HG03025 (cell line): Measurements from ENCODE around the gene MUC13.

Experiments
- ATAC-seq: cut with Tn5 transposase; IDR thresholded peaks from one replicate; pipeline ENCODE4 v1.9.1; 2021; ENCODE audit warnings: mild to moderate bottlenecking, moderate library complexity; ENCODE audit not compliant: unreplicated experiment, low FRiP score

The MUC13 gene

DNA sequence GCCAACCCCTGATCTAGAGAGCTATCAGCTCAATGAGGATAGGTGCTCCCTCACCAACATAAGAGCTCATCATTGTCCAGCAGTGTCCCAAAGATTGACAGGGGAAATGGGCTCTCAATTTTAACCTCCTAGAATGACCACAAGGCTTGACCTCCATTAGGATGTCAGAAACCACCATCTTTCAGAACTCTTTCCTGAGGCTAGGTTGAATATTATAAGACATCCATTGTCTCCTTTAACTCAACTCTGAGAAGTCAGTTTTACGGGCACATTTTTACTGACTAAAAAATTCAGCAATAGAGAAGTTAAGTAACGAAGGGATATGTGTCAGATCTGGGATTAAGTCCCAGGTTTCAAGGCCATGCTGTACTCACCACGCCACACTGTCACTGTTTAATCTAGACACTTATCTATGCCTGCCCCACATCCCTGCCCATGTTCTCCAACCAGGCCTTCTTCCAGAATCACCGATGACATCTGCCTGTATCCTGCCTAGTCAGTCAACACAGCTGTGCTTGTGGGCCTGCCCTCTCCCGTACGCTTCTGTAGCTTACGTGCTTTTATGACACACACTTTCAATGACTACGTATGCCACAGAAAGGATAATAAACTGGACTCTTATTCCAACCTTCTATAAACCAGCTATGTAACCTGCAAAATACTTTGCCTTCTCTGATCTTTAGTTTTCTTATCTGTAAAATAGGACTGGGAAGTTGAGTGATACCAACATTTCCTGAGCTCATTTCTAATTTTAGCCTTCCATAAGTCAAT is 17.1 kb upstream of the MUC13 start:
- no peak for ATAC-seq

DNA sequence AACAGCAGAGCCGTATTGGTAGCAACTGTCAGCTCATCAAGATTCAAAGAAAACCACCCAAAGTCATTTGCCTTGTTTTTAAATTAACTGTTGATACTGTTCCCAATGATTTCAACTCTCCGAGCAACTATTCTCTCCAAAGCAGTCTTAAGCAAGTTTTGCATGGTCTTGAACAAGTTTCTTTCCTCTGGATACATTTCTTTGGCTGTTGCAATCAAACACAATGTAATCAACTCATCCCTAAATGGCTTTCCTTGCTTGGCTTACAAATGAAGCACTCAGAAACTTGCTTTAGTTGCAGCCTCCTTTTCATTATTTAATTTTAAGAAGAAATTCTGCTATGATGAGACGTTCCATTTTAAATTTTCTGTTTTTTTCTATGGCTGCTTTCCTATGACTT is 15.5 kb upstream of the MUC13 start:
- ATAC-seq = no peak

DNA sequence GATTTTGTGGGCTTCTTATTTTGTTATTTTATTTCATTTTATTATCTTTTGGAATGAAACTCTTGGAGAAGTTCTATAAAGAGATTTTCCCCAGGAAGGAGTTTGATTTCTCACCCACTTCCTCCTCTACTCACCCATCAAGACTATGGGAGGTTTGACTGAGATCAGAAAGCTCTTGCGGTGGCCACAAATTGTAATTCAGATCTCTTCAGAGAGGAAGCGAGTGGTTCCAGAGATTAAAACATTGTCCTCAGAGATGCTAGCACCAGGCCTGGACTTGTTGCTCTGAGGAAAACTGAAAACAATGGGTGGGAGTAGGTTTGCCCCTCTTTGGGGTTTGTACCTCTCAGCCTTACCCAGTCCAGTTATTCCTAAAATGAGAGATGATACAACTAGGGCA is 8.1 kb upstream of the MUC13 start:
- no peak for ATAC-seq

DNA sequence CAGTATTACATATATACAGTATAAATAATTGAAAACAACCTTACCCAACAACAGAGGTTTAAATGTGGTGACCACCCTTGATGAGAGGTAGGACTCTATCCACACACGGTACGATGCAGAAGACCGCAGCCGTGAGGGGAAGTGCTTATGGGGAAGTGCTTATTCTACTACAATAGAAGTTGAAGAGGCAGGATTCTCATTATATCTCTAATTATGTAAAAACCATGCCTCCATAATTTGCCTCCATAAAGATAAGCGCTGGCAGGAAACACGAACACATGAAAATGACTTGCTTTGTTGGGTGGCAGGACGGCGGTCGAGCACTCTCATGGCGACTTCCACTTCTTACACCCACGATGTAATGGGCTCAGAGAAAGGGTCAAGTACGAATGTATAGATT is 7.2 kb upstream of the MUC13 start:
- no peak for ATAC-seq

DNA sequence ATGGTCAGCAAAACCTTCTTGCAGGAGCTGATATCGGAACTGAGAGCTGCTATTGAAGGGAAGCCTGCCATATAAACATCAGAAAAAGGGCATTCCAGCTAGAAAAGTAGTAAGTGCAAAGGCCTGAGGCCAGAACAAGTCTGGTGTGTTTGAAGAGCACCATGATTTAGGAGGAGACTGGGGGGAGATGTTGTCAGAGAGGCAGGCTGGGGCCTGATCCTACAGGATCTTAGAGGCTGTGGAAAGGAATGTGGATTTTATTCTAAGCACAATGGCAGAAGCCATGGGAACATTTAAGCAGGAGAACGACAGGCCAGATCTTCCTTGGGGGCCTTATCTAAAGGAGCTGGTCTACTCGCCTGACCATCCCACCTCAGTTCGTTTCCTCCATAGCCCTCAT is 5.1 kb upstream of the MUC13 start:
- no peak for ATAC-seq

DNA sequence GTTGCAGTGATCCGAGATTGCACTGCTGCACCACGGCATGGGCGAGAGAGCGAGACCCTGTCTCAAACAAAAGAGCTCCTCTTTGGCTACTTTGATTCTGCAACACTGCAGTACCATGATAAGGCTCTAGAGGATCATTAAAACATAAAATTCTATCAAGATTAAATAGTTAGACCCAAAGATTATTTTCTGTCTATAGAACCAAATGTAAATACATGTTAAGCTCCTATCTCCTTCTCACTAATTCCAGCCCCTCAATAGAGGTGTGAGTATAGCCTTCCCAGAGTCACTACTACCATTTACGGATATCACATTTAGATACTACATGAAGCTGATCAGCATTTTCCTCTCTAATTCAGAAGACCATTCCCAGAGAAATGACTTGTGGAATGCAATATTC is 4.3 kb upstream of the MUC13 start:
- no peak for ATAC-seq

DNA sequence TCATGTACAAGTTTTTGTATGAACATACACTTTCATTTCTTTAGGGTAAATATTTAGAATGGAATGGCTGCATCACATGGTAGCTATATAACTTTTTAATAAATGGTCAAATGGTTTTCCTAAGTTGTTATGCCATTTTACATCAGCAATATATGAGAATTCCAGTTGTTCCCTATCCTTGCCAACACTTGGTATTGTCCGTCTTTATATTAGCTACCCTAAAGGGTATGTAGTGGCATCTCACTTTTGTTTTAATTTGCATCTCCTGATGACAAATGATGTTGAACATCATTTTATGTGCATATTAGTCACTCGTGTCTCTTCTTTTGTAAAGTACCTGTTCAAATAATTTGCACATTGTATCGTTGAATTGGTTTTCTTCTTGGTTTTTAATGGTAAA is 2.5 kb upstream of the MUC13 start:
- ATAC-seq = no peak

DNA sequence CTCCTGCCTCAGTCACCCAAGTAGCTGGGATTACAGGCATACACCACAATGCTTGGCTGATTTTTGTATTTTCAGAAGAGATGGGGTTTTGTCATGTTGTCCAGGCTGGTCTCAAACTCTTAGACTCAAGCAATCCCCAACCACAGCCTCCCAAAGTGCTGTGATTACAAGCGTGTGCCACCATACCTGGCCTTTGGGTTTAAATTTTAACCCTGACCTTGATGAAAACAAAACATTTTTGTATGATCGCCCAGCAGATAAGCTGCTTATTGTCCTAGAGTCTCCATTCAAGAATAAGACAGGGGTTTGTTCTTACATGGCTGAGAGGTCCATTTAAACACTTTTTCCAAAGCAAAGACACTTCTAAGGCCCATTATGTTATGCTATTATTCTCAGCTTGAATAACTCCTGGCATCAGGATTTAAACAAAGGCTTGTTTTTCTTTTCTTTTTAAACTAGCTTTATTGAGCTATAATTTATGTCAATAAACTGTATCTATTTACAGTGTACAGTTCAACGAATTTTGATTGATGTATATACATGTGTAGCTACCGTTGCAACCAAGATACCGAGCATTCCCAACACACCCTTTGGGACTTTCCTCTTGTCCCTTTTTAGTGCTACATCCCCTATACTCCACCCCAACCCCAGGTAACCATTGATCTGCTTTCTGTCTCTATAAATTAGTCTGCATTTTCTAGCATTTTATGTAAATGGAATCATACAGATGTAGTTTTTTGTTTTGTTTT is 1.4 kb upstream of the MUC13 start:
- no peak for ATAC-seq

DNA sequence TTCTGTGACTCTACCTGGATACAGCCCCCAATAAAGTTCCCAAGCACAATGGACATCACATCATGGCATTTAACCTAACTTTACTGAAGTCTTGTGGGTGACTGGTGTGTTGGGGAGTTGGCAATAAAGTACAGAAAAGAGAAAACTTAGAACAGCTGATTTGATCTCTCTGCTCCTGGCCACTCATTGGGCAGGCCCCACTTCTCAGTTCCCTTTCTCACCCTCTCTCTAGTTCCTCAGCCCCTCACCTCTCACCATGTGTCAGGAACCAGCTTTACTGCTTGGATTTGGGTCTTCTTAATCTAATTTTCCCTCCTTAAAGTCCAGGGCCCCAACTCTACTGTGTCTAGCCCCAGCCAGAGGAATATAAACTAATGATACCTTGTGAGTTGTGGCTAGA is 713 bp upstream of the MUC13 start:
- ATAC-seq = no peak

DNA sequence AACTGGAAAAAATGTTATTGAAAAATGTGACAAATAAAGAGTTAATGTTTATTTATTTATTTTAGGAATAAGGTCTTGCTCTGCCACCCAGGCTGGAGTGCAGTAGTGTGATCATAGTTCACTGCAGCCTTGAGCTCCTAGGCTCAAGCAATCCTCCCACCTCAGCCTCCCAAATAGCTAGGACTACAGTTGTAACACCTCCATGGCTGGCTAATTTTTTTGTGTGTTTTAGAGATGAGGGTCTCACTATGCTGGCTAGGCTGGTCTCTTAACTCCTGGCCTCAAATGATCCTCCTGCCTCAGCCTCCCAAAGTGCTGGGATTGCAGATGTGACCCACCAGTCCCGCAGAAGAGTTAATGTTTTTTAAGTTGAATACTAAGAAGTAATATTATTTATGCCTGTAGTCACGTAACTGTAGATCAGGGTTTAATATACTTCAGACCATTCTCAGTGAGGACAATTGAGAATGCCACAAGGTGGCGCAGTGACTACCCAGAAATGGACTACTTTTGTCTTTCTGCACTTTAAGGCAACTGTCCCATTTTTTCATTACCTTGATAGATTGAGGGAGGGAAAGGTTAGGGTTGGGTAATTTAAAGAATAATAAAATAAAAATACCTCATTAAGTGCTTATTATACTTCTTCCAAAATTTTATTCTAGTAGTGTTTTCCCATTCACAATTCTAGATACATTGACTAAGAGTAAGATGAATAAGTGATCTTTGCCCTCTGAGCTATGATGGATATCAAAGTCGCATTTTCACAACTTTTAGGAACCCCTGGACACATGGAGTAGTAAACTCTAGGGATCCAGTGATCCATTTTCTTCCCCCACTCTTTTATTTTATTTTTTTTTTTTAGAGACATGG is 6.0 kb downstream of the MUC13 start:
- ATAC-seq = no peak

DNA sequence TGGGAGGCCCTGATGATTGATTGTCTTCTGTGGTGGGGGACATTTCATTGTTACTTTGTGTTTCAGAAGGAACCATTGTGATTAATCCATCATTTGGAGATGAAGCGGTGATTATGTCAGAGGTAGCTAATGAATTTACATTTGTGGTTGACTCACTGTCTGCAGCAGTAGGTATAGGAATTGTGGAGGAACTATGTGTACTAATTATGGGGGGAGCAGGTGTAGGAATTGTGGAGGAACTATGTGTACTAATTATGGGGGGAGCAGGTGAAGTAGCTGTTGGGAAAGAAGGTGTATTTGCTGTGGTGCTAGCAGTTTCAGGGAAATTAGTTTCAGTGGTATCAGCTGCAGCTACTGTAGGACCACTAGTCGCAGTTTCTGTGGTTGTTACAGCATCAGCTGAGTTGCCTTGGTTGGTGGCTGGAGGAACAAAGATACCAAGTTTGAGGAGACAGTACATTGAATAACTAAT is 6.9 kb downstream of the MUC13 start:
- ATAC-seq = no peak

DNA sequence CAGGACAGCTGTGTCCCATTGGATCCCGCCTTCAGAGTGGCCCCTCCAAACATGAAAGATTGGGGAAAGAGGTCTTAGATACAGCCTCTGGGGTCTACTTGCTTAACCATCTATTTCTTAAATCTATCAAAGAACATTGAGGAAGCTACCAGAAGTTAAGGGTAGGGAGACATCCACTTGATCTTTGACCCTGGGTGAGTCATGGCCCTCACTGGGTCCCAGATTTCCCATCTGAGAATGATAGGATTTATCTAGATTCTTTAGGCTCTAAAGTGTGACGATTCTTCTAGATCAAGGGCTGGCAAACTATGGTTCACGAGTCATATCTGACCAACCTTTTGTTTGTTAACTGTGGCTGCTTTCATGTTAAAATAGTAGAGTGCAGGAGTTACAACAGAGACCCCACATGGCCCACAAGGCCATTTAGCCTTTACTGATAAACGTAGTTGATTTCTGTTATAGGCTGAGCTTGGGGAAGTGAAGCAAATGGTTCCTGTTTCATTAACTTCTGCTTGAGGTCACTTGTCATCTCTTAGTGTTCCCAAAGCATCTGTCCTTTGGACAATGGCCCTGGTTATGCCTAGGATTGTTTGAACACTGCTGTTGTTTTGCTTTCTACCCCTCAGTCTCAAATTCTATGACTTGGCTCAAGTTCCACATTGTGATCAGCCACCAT is 8.0 kb downstream of the MUC13 start:
- no peak for ATAC-seq

DNA sequence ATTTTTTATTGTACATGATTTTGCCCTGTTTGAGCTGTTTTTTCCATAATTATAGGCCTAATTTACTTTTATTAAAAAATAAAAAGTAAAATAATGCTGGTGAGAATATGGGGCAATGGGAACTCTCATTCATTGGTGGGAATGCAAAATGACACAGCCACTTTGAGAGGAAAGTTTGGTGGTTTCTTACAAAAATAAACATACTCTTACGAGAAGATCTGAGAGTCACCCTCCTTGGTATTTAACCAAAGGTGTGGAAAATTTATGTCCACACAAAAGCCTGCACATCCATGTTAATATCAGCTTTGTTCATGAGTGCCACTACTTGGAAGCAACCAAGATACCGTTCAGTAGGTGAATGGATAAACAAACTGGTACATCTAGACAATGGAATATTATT is 9.8 kb downstream of the MUC13 start:
- ATAC-seq = no peak

DNA sequence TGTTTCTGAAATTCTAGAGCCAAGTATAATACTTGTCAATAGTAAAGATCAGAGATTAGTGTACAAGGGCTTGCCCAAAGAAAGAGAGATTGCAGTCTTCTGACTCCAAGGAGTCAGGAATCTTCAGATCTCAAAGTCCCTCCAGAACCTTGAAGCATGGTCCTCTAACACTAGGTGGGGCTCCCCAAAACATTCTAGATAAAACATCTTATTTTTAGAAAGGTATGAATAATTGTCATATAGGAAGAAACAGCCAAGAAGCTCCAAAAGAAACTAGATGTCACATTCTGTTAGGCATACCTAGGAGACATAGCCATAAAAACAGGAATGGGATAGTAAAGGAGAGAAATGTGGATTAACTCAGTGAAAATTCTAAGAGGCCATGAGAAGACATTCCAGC is 10.7 kb downstream of the MUC13 start:
- ATAC-seq = no peak

DNA sequence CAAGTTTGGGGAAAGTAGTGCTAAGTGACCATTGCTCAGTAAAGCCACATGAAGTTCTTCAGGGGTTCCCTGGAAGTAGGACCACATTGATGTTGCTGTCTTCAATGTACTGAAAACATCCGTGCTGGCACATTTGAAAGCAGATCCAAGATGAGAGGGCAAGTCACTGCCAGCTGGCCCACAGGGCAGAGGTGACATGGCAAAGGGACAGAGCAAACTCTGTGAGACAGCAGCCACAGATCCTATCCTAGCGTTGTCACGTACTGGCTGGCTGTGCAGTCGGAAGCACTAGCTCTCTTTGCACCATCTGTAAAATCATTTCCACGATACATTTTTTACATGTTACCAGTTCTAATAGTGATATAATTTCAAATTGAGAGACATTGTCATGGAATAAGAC is 13.8 kb downstream of the MUC13 start:
- no peak for ATAC-seq

DNA sequence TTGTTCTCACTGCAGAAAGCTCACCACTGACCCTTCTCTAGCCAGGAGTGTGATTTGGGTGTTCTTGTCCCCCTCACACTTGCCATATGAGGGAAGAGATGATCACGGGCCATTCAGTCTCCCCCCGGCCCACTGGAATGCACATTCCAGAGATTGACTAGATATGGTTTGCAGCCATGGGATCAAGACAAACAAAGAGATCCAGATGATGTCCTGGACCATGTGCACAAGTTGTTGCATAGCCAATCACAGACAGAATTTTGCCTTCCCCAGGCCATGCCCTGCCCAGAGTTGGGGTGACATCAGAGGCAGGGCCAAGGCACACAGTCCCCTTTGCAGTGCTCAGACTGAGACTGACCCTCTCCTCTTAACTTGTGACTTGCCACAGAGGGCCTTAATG is 14.8 kb downstream of the MUC13 start:
- no peak for ATAC-seq

DNA sequence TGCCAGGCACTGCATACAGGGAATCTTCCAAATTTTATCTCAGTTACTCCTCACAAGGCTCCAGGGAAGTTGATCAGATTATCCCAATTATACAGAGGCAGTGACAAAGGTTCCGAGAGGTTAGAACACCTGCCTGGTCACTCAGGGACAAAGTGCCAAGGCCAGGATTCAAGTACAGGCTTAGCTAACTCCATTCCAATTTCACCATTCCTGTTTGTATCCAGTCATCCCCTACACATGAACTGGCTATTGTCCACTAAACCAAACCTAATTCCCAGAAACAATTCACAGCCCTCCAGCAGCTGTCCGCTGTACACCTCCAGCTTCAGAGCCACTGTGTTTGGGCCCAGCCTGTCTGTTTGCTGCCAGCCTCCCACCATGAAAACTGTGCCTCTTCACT is 16.0 kb downstream of the MUC13 start:
- no peak for ATAC-seq

DNA sequence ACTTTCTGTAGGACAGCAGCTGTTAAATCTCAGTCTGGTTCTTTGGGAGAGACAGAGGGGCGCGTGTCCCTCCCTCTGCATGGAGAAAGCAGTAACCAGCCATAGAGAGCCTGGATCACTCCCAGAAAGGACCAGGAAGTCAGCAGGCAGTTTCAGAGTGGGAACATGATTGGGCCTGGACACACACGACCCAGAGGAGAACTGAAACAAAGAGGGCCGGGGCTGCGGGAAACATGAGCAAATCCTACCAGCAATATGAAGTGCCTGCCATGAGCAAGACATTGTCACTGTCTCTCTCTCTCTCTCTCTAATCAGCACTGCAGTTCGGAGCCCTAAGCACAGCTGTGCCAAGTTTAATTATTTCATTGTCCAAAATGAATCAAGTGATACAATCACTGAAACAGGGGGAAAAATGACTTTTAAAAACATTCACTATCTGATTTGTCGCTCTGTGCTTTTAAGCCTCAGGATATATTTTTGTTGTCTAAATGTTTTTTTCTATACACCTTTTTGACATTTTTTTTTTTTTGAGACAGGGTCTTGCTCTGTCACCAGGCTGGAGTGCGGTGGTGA is 17.6 kb downstream of the MUC13 start:
- no peak for ATAC-seq

DNA sequence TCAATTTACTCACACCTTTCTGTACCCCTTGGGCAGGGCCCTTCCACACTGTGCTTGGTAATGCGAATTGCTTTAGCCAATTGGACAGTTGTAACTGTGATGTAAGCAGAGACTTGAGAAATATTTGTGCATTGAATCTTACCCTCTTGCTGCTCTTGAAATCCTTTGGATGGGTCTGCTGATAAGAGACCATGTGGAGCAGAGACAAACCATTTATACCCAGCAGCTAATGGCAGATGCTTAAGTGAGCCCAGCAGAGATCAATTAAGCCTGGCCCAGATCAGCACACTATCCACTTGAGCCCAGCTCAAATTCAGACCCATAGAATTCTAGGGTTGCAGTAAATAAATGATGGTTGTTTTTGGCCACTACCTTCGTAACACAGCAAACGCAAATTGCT is 19.3 kb downstream of the MUC13 start:
- no peak for ATAC-seq

DNA sequence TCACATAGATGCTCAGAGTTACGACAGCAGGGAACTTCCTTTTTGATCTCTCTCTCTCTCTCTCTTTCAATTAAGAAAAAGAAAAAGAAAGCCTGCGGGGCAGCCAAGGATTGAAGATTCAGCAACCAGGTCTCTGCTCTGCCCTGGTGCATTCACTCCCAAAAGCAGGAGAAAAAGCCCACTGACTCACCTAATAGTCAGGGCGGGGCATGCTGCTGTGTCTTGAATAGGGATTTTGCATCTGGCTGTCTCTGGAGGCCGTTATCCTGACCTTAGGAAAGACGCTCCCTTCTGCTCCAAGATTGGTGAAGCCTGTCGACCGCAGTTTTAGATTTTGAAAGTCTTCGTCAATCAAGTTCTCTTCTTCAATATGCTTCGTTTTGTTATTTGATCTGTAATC is 26.6 kb downstream of the MUC13 start:
- ATAC-seq = no peak
